KMS-11 (cell line): Measurements from ENCODE around the gene SCN10A.

Source experiments
- H2AFZ ChIP-seq: fragments of 200-600 bp; sonication (generic); 2 replicates; pipeline ENCODE4 v1.6.1; 2016; ENCODE audit warnings: antibody characterized with exemption, mixed run types, low read depth
- H3K27ac ChIP-seq: fragments of 200-600 bp; sonication (generic); 2 replicates; pipeline ENCODE4 v1.6.1; 2016; ENCODE audit warnings: mild to moderate bottlenecking, mixed run types
- H3K27me3 ChIP-seq: fragments of 200-600 bp; sonication (generic); 2 replicates; pipeline ENCODE4 v1.6.1; 2017; ENCODE audit warnings: mild to moderate bottlenecking, low read depth, mixed run types, moderate library complexity; ENCODE audit not compliant: insufficient read depth
- H3K36me3 ChIP-seq: fragments of 200-600 bp; sonication (generic); 2 replicates; pipeline ENCODE4 v1.6.1; 2017; ENCODE audit warnings: mild to moderate bottlenecking, mixed run types; ENCODE audit not compliant: insufficient read depth
- H3K4me1 ChIP-seq: fragments of 200-600 bp; sonication (generic); 2 replicates; pipeline ENCODE4 v1.6.1; 2016; ENCODE audit warnings: mild to moderate bottlenecking, low read depth, mixed run types; ENCODE audit not compliant: poor library complexity, severe bottlenecking
- H3K4me2 ChIP-seq: fragments of 200-600 bp; sonication (generic); 2 replicates; pipeline ENCODE4 v1.7.0; 2016; ENCODE audit warnings: mild to moderate bottlenecking, mixed run types
- H3K4me3 ChIP-seq: fragments of 200-600 bp; sonication (generic); IDR thresholded peaks from 2 replicates; pipeline ENCODE4 v1.6.1; 2017; ENCODE audit warnings: low read depth, low read length, mixed read lengths; ENCODE audit not compliant: insufficient read depth
- H3K79me2 ChIP-seq: fragments of 200-600 bp; sonication (generic); 2 replicates; pipeline ENCODE4 v1.6.1; 2016; ENCODE audit warnings: low read depth, mixed run types; ENCODE audit not compliant: insufficient read depth
- H3K9ac ChIP-seq: fragments of 200-600 bp; sonication (generic); 2 replicates; pipeline ENCODE4 v1.6.1; 2016; ENCODE audit warnings: mild to moderate bottlenecking, mixed run types
- H4K20me1 ChIP-seq: fragments of 200-600 bp; sonication (generic); 2 replicates; pipeline ENCODE4 v1.6.1; 2016; ENCODE audit warnings: mild to moderate bottlenecking, mixed run types; ENCODE audit not compliant: insufficient read depth
- CTCF ChIP-seq: fragments of 200-600 bp; sonication (generic); conservative IDR thresholded peaks from 2 replicates; pipeline ENCODE4 v1.6.1; 2017; ENCODE audit warnings: low read depth, mild to moderate bottlenecking, antibody characterized with exemption, low read length, moderate library complexity, mixed read lengths

SCN10A gene

GRCh38 chr3:38655708-38656300 is 160.2 kb downstream of the SCN10A start:
- no peaks in the 10 kb centered on the region for H3K4me1 ChIP-seq
- H2AFZ ChIP-seq = no peak overlapping the region

GRCh38 chr3:38653685-38654537 is 162.1 kb downstream of the SCN10A start:
- no peak overlapping the region for H3K4me2 ChIP-seq
- H3K9ac ChIP-seq = no peak overlapping the region
- H2AFZ ChIP-seq = no peak overlapping the region
- H3K4me3 ChIP-seq = no peak overlapping the region
- no peaks in the 10 kb centered on the region for H3K4me1 ChIP-seq
- no peaks in the 10 kb centered on the region for H4K20me1 ChIP-seq
- H3K36me3 ChIP-seq = no peaks in the 10 kb centered on the region
- no peaks in the 10 kb centered on the region for H3K79me2 ChIP-seq
- no peaks in the 10 kb centered on the region; the same call in 1 of the 2 replicates for H3K27me3 ChIP-seq
- TF ChIP-seq CTCF = no peak
- H3K27ac ChIP-seq = no peak overlapping the region

More at GRCh38 chr3:38655708-38656300, 160.2 kb downstream of the SCN10A start:
- Histone ChIP-seq H3K4me3 (no peak overlapping the region), H3K79me2 (no peaks in the 10 kb centered on the region), H3K36me3 (no peaks in the 10 kb centered on the region), H3K9ac (no peak overlapping the region), H3K27me3 (no peaks in the 10 kb centered on the region), H4K20me1 (no peaks in the 10 kb centered on the region), H3K27ac (no peak overlapping the region), H3K4me2 (no peak overlapping the region)
- TF ChIP-seq CTCF = peak; percentile 50

GRCh38 chr3:38652934-38653333 is 163.1 kb downstream of the SCN10A start:
- Histone ChIP-seq H3K4me3 (no peak overlapping the region), H3K79me2 (no peaks in the 10 kb centered on the region), H3K36me3 (no peaks in the 10 kb centered on the region), H3K4me1 (no peaks in the 10 kb centered on the region), H3K9ac (no peak overlapping the region), H3K27ac (no peak overlapping the region), H4K20me1 (no peaks in the 10 kb centered on the region), H3K27me3 (no peaks in the 10 kb centered on the region; the same call in 1 of the 2 replicates), H3K4me2 (no peak overlapping the region), H2AFZ (no peak overlapping the region)
- no peak for TF ChIP-seq CTCF

GRCh38 chr3:38651153-38651789 is 164.7 kb downstream of the SCN10A start:
- Histone ChIP-seq H4K20me1 (no peaks in the 10 kb centered on the region), H3K36me3 (no peaks in the 10 kb centered on the region), H2AFZ (no peak overlapping the region), H3K79me2 (no peaks in the 10 kb centered on the region), H3K27ac (no peak overlapping the region), H3K4me2 (no peak overlapping the region), H3K4me1 (no peaks in the 10 kb centered on the region), H3K27me3 (no peaks in the 10 kb centered on the region; the same call in 1 of the 2 replicates), H3K4me3 (no peak overlapping the region), H3K9ac (no peak overlapping the region)
- TF ChIP-seq CTCF = peak; percentile 75
